Measurements from ENCODE around the gene C5orf22.

DNA sequence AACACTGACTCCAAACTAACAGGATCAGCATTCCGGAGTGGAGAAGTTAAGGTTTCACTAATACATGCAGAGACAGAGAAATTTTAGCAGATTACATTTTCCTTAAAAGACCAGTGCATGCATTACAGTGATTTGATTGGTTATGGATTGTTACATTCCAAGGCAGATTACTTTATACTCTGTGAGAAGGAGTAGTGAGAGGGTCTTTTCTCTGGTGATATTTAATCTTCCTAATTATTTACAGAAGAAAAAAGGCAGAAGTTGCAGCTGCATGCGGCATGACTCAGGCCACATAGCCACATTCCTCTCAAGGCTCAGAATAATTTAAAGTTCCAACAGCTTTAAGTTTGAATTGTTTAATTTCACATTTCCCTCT lies 53.8 kb downstream of the C5orf22 start:
- TF ChIP-seq, protein P1, sequence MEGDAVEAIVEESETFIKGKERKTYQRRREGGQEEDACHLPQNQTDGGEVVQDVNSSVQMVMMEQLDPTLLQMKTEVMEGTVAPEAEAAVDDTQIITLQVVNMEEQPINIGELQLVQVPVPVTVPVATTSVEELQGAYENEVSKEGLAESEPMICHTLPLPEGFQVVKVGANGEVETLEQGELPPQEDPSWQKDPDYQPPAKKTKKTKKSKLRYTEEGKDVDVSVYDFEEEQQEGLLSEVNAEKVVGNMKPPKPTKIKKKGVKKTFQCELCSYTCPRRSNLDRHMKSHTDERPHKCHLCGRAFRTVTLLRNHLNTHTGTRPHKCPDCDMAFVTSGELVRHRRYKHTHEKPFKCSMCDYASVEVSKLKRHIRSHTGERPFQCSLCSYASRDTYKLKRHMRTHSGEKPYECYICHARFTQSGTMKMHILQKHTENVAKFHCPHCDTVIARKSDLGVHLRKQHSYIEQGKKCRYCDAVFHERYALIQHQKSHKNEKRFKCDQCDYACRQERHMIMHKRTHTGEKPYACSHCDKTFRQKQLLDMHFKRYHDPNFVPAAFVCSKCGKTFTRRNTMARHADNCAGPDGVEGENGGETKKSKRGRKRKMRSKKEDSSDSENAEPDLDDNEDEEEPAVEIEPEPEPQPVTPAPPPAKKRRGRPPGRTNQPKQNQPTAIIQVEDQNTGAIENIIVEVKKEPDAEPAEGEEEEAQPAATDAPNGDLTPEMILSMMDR (conservative IDR thresholded peaks at IDR 0.05; ENCODE audit: low read length), result no peak
- no peak for TF ChIP-seq EZH2phosphoT487 (IDR thresholded peaks at IDR 0.05; ENCODE audit: borderline replicate concordance, low read depth, low read length)

Measured in OCI-LY7 (cell line).